Panc1 (cell line): ENCODE measurements around the gene SIGLEC11. TPM values are rescaled to one million over a fixed set of nuclear protein-coding genes. Genes with fewer than 3 reads are reported as not detected.

Experiments
- ATAC-seq: fragments of 200-7000 bp; cut with Tn5 transposase; 2 replicates; pipeline ENCODE4 v1.9.1; 2020; ENCODE audit warnings: mild to moderate bottlenecking, moderate library complexity
- BruUV-seq: library from RNA; stranded (reverse); fragments of 400-500 nt; replicated peaks from 2 replicates; lab custom pipeline; 2021; lab: Mats Ljungman, UMichigan
- CTCF ChIA-PET: fragments of 300-600 bp; sonication (Branson Sonifier 250); formaldehyde crosslinking; loops from one replicate; lab custom pipeline; 2022; ENCODE audit warnings: antibody characterized with exemption; lab: Charles Lee
- POLR2A ChIA-PET: fragments of 300-600 bp; sonication (Branson Sonifier 250); formaldehyde crosslinking; loops from one replicate; lab custom pipeline; 2022; ENCODE audit warnings: antibody characterized with exemption; lab: Charles Lee
- DNase-seq: peaks from one replicate; pipeline ENCODE4 v3.0.0-alpha.2; 2010; ENCODE audit warnings: low read depth, low spot score
- H3K27ac ChIP-seq: 2 replicates; pipeline ENCODE4 v1.5.1; 2011; ENCODE audit warnings: mild to moderate bottlenecking, low read length, inconsistent platforms
- H3K27me3 ChIP-seq: fragments of 200-500 bp; sonication (Bioruptor generic); 2 replicates; pipeline ENCODE4 v1.6.0; 2014; ENCODE audit warnings: low read length, inconsistent platforms; ENCODE audit not compliant: control insufficient read depth, insufficient read depth
- H3K36me3 ChIP-seq: fragments of 200-500 bp; sonication (Bioruptor generic); 2 replicates; pipeline ENCODE4 v1.5.1; 2014; ENCODE audit warnings: inconsistent platforms, mild to moderate bottlenecking, low read length, moderate library complexity; ENCODE audit not compliant: control insufficient read depth, insufficient read depth
- H3K4me1 ChIP-seq: 2 replicates; pipeline ENCODE4 v1.5.1; 2011; ENCODE audit warnings: inconsistent platforms, mild to moderate bottlenecking, low read length, moderate library complexity; ENCODE audit not compliant: control insufficient read depth, insufficient read depth
- H3K4me3 ChIP-seq, 2 experiments: 2 replicates each; pipeline ENCODE4 v1.5.1; 2011 to 2012; ENCODE audit warnings: low read depth in 2 of 2, low read length in 2 of 2, mild to moderate bottlenecking in 2 of 2, inconsistent platforms in 1 of 2, moderate library complexity in 1 of 2
- H3K9me3 ChIP-seq: fragments of 200-500 bp; sonication (Bioruptor generic); 2 replicates; pipeline ENCODE4 v1.5.1; 2014; ENCODE audit warnings: low read depth, mild to moderate bottlenecking, inconsistent platforms, low read length, moderate library complexity; ENCODE audit not compliant: control insufficient read depth, insufficient read depth
- POLR2AphosphoS5 ChIP-seq: IDR thresholded peaks from 2 replicates; pipeline ENCODE4 v1.6.1; 2012; ENCODE audit warnings: mild to moderate bottlenecking, low read depth, low read length, moderate library complexity
- SIN3A ChIP-seq: IDR thresholded peaks from 2 replicates; pipeline ENCODE4 v1.6.1; 2012; ENCODE audit warnings: low read depth, mild to moderate bottlenecking, low read length, moderate library complexity, borderline replicate concordance; ENCODE audit not compliant: insufficient read depth
- TCF7L2 ChIP-seq: IDR thresholded peaks from 2 replicates; pipeline ENCODE4 v1.6.1; 2011; ENCODE audit warnings: mild to moderate bottlenecking, low read depth, low read length, inconsistent platforms
- in situ Hi-C: cut with HindIII; loops from 2 replicates; pipeline ENCODE4 v1.10.0; 2016; ENCODE audit warnings: low sequenced_read_pairs, low pct_unique_long_range_greater_than_20kb
- intact Hi-C: fragments of 100-400 bp; cut with micrococcal nuclease; formaldehyde crosslinking; loops from one replicate; pipeline ENCODE4 v1.10.0; 2022; ENCODE audit not compliant: unreplicated experiment
- total RNA-seq: library from RNA; stranded (reverse); gene quantifications from one replicate; pipeline ENCODE4 v1.2.1, GENCODE V29; 2021; ENCODE audit not compliant: unreplicated experiment
- TF ChIP-seq, protein P1 (sequence below), 2 experiments: IDR thresholded peaks; 2 replicates each; pipeline ENCODE4 v1.6.1; 2011 to 2012; ENCODE audit warnings: low read depth in 2 of 2, control low read depth in 1 of 2, low read length in 1 of 2, mild to moderate bottlenecking in 1 of 2, moderate library complexity in 1 of 2; ENCODE audit not compliant: insufficient read depth in 1 of 2
- TF ChIP-seq, protein P2 (sequence below): fragments of 450-650 bp; IDR thresholded peaks from 2 replicates; pipeline ENCODE4 v1.5.1; 2017; ENCODE audit warnings: mild to moderate bottlenecking

SIGLEC11 gene
- total RNA-seq, 1 experiment from 2014 or later, result not detected

DNA sequence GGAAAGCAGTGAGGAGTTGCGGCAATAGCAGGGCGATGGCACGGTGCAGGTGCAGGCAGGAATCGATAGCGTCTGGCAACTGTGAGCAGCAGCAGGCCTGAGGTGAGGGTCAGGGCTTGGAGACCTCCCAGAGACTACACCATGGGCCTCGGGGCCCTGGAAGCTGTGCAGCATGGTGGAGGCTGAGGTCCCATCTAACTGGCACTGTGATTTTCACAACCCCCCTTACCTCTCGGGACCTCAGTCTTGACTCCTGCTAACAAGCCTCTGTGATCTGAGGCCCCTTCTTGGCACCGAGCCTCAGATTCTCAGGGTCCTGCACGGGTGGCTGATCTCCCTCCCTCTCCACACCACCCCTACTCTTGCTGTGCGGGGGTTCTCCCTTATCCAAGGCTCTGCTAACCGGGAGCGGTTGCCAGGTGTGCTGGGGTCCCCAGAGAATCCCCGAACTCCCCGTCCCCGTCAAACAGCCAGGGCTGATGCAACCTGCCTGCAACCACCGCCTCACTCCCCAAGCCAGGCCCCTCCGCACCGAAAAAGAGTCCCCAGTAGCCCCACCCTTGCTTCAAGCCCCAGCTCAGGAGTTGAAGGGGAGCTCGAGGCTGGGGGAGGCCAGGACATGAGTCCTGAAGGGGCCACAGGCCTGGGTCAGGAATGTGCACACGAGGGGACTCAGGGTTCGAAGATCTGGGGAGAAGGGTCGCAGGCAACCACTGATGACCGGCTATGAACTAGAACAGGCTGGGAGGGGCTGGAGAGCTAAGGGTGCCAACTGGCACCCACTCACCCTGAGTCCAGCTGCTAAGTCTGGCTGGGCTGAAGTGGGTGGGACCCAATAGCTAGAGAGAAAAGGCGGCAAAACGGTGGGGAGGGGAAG lies 36.7 kb downstream of the SIGLEC11 start:
- Histone ChIP-seq H3K27me3 (no peaks in the 10 kb centered on the region), H3K9me3 (no peaks in the 10 kb centered on the region), H3K27ac (peak overlapping the region; percentile 48; the same call in 1 of the 2 replicates), H3K4me3 (no peak overlapping the region), H3K4me1 (peaks cover 7% of the 10 kb centered on the region; the same call in 1 of the 2 replicates), H3K36me3 (no peaks in the 10 kb centered on the region; the same call in none of the 2 replicates)
- TF ChIP-seq, protein P1, sequence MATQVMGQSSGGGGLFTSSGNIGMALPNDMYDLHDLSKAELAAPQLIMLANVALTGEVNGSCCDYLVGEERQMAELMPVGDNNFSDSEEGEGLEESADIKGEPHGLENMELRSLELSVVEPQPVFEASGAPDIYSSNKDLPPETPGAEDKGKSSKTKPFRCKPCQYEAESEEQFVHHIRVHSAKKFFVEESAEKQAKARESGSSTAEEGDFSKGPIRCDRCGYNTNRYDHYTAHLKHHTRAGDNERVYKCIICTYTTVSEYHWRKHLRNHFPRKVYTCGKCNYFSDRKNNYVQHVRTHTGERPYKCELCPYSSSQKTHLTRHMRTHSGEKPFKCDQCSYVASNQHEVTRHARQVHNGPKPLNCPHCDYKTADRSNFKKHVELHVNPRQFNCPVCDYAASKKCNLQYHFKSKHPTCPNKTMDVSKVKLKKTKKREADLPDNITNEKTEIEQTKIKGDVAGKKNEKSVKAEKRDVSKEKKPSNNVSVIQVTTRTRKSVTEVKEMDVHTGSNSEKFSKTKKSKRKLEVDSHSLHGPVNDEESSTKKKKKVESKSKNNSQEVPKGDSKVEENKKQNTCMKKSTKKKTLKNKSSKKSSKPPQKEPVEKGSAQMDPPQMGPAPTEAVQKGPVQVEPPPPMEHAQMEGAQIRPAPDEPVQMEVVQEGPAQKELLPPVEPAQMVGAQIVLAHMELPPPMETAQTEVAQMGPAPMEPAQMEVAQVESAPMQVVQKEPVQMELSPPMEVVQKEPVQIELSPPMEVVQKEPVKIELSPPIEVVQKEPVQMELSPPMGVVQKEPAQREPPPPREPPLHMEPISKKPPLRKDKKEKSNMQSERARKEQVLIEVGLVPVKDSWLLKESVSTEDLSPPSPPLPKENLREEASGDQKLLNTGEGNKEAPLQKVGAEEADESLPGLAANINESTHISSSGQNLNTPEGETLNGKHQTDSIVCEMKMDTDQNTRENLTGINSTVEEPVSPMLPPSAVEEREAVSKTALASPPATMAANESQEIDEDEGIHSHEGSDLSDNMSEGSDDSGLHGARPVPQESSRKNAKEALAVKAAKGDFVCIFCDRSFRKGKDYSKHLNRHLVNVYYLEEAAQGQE (IDR thresholded peaks at IDR 0.05; ENCODE audit: insufficient read depth in 1 of 2, low read depth in 2 of 2, low read length in 1 of 2), result no peak
- TF ChIP-seq, protein P2, sequence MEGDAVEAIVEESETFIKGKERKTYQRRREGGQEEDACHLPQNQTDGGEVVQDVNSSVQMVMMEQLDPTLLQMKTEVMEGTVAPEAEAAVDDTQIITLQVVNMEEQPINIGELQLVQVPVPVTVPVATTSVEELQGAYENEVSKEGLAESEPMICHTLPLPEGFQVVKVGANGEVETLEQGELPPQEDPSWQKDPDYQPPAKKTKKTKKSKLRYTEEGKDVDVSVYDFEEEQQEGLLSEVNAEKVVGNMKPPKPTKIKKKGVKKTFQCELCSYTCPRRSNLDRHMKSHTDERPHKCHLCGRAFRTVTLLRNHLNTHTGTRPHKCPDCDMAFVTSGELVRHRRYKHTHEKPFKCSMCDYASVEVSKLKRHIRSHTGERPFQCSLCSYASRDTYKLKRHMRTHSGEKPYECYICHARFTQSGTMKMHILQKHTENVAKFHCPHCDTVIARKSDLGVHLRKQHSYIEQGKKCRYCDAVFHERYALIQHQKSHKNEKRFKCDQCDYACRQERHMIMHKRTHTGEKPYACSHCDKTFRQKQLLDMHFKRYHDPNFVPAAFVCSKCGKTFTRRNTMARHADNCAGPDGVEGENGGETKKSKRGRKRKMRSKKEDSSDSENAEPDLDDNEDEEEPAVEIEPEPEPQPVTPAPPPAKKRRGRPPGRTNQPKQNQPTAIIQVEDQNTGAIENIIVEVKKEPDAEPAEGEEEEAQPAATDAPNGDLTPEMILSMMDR, result no peak
- no peak for TF ChIP-seq SIN3A
- no peak for TF ChIP-seq POLR2AphosphoS5
- TF ChIP-seq TCF7L2, result no peak
- DNase-seq, result no peak
- CTCF ChIA-PET, result no interaction called here
- POLR2A ChIA-PET, result no interaction called here
- in situ Hi-C loops, result no loop called here
- no TSS peak for BruUV-seq
- intact Hi-C loops, result no loop called here
- ATAC-seq, result no peak

DNA sequence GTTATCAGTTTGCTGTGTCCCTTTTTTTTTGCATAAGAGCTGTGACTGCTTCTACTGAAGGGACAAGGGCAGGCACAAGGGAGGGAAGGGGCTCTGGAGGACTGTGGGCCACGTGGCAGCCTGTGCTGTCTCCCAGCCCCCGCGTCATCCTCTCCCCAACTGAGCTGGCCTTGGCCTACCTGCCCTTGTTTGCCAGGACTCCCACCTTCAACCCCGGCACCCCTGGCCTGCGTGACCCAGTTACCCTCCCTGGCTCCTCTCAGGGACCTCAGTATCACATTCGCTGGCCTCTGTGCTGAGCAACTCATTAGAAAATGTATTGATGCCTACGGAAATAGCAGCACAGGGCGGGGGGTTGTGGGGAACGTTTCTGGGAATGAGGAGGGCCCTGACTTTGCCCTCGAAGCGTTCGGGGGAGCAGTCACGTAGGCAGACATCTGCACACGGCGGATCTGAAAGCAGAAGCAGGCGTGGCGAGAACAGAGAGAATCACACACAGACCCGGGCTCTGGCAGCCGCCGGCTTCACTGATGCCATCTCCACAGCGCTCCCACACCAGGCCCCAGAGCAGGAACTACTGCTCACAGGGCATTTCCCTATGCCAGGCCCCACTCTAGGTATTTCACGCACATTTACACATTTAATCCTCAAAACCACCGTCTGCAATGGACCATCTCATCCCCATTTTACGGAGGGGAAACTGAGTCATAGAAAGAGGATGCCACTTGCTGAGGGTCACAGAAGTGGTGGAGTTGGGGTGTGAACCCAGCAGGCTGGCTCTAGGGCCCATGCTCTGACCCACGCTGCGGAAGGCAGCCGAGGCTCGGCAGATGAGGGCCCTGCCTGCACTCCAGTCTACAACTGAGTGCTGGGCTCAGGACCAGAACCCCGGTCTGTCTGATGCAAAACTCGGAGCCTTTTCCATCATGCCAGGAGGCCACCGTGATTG lies 37.6 kb downstream of the SIGLEC11 start:
- no peak for TF ChIP-seq SIN3A
- TF ChIP-seq, protein P2, result no peak
- TF ChIP-seq TCF7L2, result no peak
- TF ChIP-seq, protein P1 (IDR thresholded peaks at IDR 0.05; ENCODE audit: insufficient read depth in 1 of 2, low read depth in 2 of 2, low read length in 1 of 2), result no peak
- no peak for TF ChIP-seq POLR2AphosphoS5
- H3K27me3 ChIP-seq, result no peaks in the 10 kb centered on the region
- in situ Hi-C loops (no loop called here), intact Hi-C loops (no loop called here)
- ChIA-PET CTCF (no interaction called here), POLR2A (no interaction called here)
- peak overlapping the region; percentile 48; the same call in 1 of the 2 replicates for H3K27ac ChIP-seq
- no peaks in the 10 kb centered on the region for H3K9me3 ChIP-seq
- no peak overlapping the region for H3K4me3 ChIP-seq
- H3K4me1 ChIP-seq, result peaks cover 7% of the 10 kb centered on the region; the same call in 1 of the 2 replicates
- no TSS peak for BruUV-seq
- H3K36me3 ChIP-seq, result no peaks in the 10 kb centered on the region; the same call in 1 of the 2 replicates
- DNase-seq (no peak), ATAC-seq (no peak)
